H1 (cell line): ENCODE measurements around the gene IQCE. TPM values are rescaled to one million over a fixed set of nuclear protein-coding genes. Genes with fewer than 3 reads are reported as not detected.

ENCODE experiments used
- EP300 ChIP-seq, 2 experiments: IDR thresholded peaks; 1 replicate in 1 of 2; 2 replicates in 1 of 2; pipeline ENCODE4 v1.6.1; 2011 to 2012; ENCODE audit warnings: low read depth in 2 of 2, low read length in 2 of 2, mild to moderate bottlenecking in 2 of 2, borderline replicate concordance in 1 of 2, inconsistent platforms in 1 of 2, moderate library complexity in 1 of 2
- HDAC6 ChIP-seq: IDR thresholded peaks from one replicate; pipeline ENCODE4 v1.7.1; 2012; ENCODE audit warnings: low read depth, mild to moderate bottlenecking, inconsistent platforms, low read length, moderate library complexity
- polyA plus RNA-seq, 7 experiments: library from polyadenylated mRNA; depleted of rRNA in 3 of 7; stranded (reverse) in 5 of 7; unstranded in 2 of 7; fragments of >200 nt in 5 of 7; fragments of 200-250 nt in 2 of 7; gene quantifications; 1 replicate in 5 of 7; 2 replicates in 1 of 7; 4 replicates in 1 of 7; pipeline versions ENCODE4 v1.2.1 to v1.2.3, GENCODE V29; 2011 to 2013; ENCODE audit warnings: missing spikeins in 2 of 7, mixed read lengths in 2 of 7
- total RNA-seq: library from RNA; stranded (reverse); fragmentation: NEBNext Ultra II Directional; extraction: Animal tissue kit (Norgen Biotek cat#: 25700); gene quantifications from 2 replicates; pipeline ENCODE4 v1.2.1, GENCODE V29; 2021

The IQCE gene
- total and polyA plus RNA-seq, 2 of the 8 experiments (the other 6 are each of a cell fraction or from before 2014, with no cell fraction given): 2.2 to 4.9 TPM

GRCh38 chr7:2554661-2555111 is 4.1 kb upstream of the IQCE start (continued):
- TF ChIP-seq EP300 (IDR thresholded peaks at IDR 0.05; ENCODE audit: borderline replicate concordance in 1 of 2, low read depth in 2 of 2, low read length in 2 of 2): no peak
- no peak for TF ChIP-seq HDAC6
